Adipose tissue (tissue), 3 donors: ENCODE results near the gene ZW10. TPM values are rescaled to one million over a fixed set of nuclear protein-coding genes. Genes with fewer than 3 reads are reported as not detected.
"Not testable (repeated sequence)": the region's sequence is repeated elsewhere in the genome, so short reads cannot be mapped to it uniquely, and the experiment has no call there.

ENCODE experiments used
- H3K27ac ChIP-seq: one replicate; pipeline ENCODE4 v1.5.1; 2013; ENCODE audit warnings: low read depth, low read length
- WGBS, 3 donors: extraction: QIAGEN DNeasy Blood & Tissue Kit; methylation state at CpG; one replicate each; pipeline ENCODE4 v1.1.7; 2013; 5-methylcytosine and 5-hydroxymethylcytosine counted together
- polyA plus RNA-seq, 3 donors: library from polyadenylated mRNA; stranded (reverse); fragments of 200-250 nt; gene quantifications; one replicate each; pipeline ENCODE4 v1.2.3, GENCODE V29; 2013
- donor health status: healthy with polysubstance abuse.
- donor health status: Bipolar disorder and iron deficiency.
- donor health status: healthy.

ZW10 gene
- polyA plus RNA-seq, 3 donors, result 5.1 to 7.8 (median 6.7) TPM

- 68 to 97% (median 79%) methylated on average over 3 of the region's 3 CpGs for WGBS, 3 donors
- H3K27ac ChIP-seq, result no peak overlapping the region
These were observed 1.5 kb downstream of the ZW10 start for GRCh38 chr11:113771964-113772363.

- H3K27ac ChIP-seq, result no peak overlapping the region
- WGBS, 3 donors, result 78 to 97% (median 80%) methylated on average over 2 of the region's 2 CpGs
These were observed 8.8 kb downstream of the ZW10 start for GRCh38 chr11:113764527-113765219.

GRCh38 chr11:113763040-113763439, 10.5 kb downstream of the ZW10 start:
- 100% methylated on average over 2 of the region's 2 CpGs for WGBS, 3 donors
- not testable (repeated sequence) for H3K27ac ChIP-seq

- no peak overlapping the region for H3K27ac ChIP-seq
These were observed 13.3 kb downstream of the ZW10 start for GRCh38 chr11:113760241-113760640.

GRCh38 chr11:113752932-113753331, 20.6 kb downstream of the ZW10 start:
- 97 to 98% (median 97%) methylated on average over 3 of the region's 3 CpGs for WGBS, 3 donors
- H3K27ac ChIP-seq, result no peak overlapping the region

More at GRCh38 chr11:113760241-113760640, 13.3 kb downstream of the ZW10 start:
- WGBS, 3 donors, result 90 to 96% (median 91%) methylated on average over 3 of the region's 3 CpGs

- 86 to 100% (median 94%) methylated on average over 1 of the region's 1 CpG for WGBS, 3 donors
- H3K27ac ChIP-seq, result no peak overlapping the region
These were observed 37.2 kb downstream of the ZW10 start for GRCh38 chr11:113736323-113736722.

- no peak overlapping the region for H3K27ac ChIP-seq
- WGBS, 3 donors, result 82 to 97% (median 82%) methylated on average over 5 of the region's 5 CpGs
These were observed 41.4 kb downstream of the ZW10 start for GRCh38 chr11:113732092-113732491.

GRCh38 chr11:113730887-113731726, 42.4 kb downstream of the ZW10 start:
- H3K27ac ChIP-seq, result no peak overlapping the region
- 39 to 63% (median 52%) methylated on average over 4 of the region's 4 CpGs for WGBS, 3 donors

GRCh38 chr11:113729456-113729855, 44.0 kb downstream of the ZW10 start:
- H3K27ac ChIP-seq, result no peak overlapping the region
- WGBS, 3 donors, result 67 to 81% (median 74%) methylated on average over 5 of the region's 5 CpGs

- no peak overlapping the region for H3K27ac ChIP-seq
- WGBS, 3 donors, result 63 to 100% (median 68%) methylated on average over 3 of the region's 3 CpGs
These were observed 44.7 kb downstream of the ZW10 start for GRCh38 chr11:113728814-113729213.

- H3K27ac ChIP-seq, result no peak overlapping the region
- 76 to 95% (median 90%) methylated on average over 3 of the region's 3 CpGs for WGBS, 3 donors
These were observed 47.6 kb downstream of the ZW10 start for GRCh38 chr11:113725913-113726312.

- H3K27ac ChIP-seq, result no peak overlapping the region
- 93 to 95% (median 93%) methylated on average over 5 of the region's 5 CpGs for WGBS, 3 donors
These were observed 48.1 kb downstream of the ZW10 start for GRCh38 chr11:113725407-113725806.

GRCh38 chr11:113724778-113725177, 48.7 kb downstream of the ZW10 start:
- no peak overlapping the region for H3K27ac ChIP-seq
- 80 to 86% (median 82%) methylated on average over 3 of the region's 3 CpGs for WGBS, 3 donors

- WGBS, 3 donors, result 86 to 93% (median 93%) methylated on average over 4 of the region's 4 CpGs
- no peak overlapping the region for H3K27ac ChIP-seq
These were observed 49.7 kb downstream of the ZW10 start for GRCh38 chr11:113723787-113724186.

- WGBS, 3 donors, result 86 to 93% (median 88%) methylated on average over 3 of the region's 3 CpGs
- H3K27ac ChIP-seq, result no peak overlapping the region
These were observed 50.6 kb downstream of the ZW10 start for GRCh38 chr11:113722934-113723333.

- 78 to 92% (median 90%) methylated on average over 4 of the region's 4 CpGs for WGBS, 3 donors
These were observed 51.3 kb downstream of the ZW10 start for GRCh38 chr11:113722221-113722620.

GRCh38 chr11:113721462-113722066, 51.9 kb downstream of the ZW10 start:
- 81 to 99% (median 89%) methylated on average over 3 of the region's 3 CpGs for WGBS, 3 donors
- no peak overlapping the region for H3K27ac ChIP-seq

More at GRCh38 chr11:113722221-113722620, 51.3 kb downstream of the ZW10 start:
- no peak overlapping the region for H3K27ac ChIP-seq

- H3K27ac ChIP-seq, result not testable (repeated sequence)
- 45 to 80% (median 55%) methylated on average over 3 of the region's 3 CpGs for WGBS, 3 donors
These were observed 53.0 kb downstream of the ZW10 start for GRCh38 chr11:113720478-113720877.
